AG04450 (cell line): ENCODE results near the gene SPHK1. TPM values are rescaled to one million over a fixed set of nuclear protein-coding genes. Genes with fewer than 3 reads are reported as not detected.

ENCODE experiments used
- CTCF ChIA-PET: fragments of 300-600, 350-600 bp; formaldehyde crosslinking; extraction: SDS; loops from one replicate; lab custom pipeline; 2022; ENCODE audit warnings: antibody characterized with exemption, inconsistent platforms; lab: Charles Lee
- POLR2A ChIA-PET: fragments of 350-600 bp; formaldehyde crosslinking; extraction: SDS; loops from one replicate; lab custom pipeline; 2021; ENCODE audit warnings: antibody characterized with exemption, inconsistent platforms; lab: Yijun Ruan, JAX
- DNase-seq: peaks from one replicate; pipeline ENCODE4 v3.0.0-alpha.2; 2011; ENCODE audit warnings: low read depth, low spot score
- H3K27ac ChIP-seq: one replicate; pipeline ENCODE4 v1.5.1; 2012; ENCODE audit warnings: low read depth, low read length, control low read depth
- H3K27me3 ChIP-seq: one replicate; pipeline ENCODE4 v1.6.0; 2012; ENCODE audit warnings: low read length; ENCODE audit not compliant: control insufficient read depth, insufficient read depth
- H3K4me3 ChIP-seq: 2 replicates; pipeline ENCODE4 v1.5.1; 2011; ENCODE audit warnings: mild to moderate bottlenecking, low read depth, low read length, control low read depth
- H3K9me3 ChIP-seq: 2 replicates; pipeline ENCODE4 v1.5.1; 2012; ENCODE audit warnings: low read length; ENCODE audit not compliant: control insufficient read depth, insufficient read depth
- CTCF ChIP-seq: IDR thresholded peaks from 2 replicates; pipeline ENCODE4 v1.5.1; 2011; ENCODE audit warnings: low read depth, low read length, control low read depth, inconsistent platforms
- polyA plus RNA-seq: library from polyadenylated mRNA; depleted of rRNA; stranded (reverse); fragments of >200 nt; gene quantifications from 2 replicates; pipeline ENCODE4 v1.2.3, GENCODE V29; 2011

The SPHK1 gene
- polyA plus RNA-seq, 1 experiment = 11.6 TPM

DNA sequence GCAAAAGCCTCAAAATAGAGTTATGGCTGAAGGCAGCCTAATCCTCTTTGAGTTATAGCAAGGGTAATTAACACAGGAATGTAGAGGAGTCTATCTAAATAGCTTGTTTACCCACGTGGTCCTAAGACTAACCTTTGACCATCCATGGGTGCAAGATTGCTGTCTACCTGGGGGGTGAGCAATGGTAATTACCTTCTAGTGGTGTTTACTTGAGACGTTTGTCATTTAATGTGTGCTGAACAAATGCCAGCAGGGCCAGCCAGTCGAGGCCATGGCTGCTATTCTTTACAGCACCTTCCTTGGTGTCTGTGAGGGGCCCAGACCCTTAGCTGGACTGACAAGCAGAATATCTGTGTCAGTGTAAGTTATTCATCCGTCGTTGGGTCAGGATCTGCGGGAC is 16.8 kb upstream of the SPHK1 start:
- Histone ChIP-seq H3K4me3 (no peak overlapping the region), H3K9me3 (no peaks in the 10 kb centered on the region), H3K27ac (no peak overlapping the region), H3K27me3 (no peaks in the 10 kb centered on the region)
- POLR2A ChIA-PET = no interaction called here
- no peak for TF ChIP-seq CTCF
- DNase-seq = no peak
- CTCF ChIA-PET = interaction anchor here (3.0 kb wide), 1 partner anchor 18 kb away, joined by 12 read pairs; the partner anchor contains the start of gene SPHK1

DNA sequence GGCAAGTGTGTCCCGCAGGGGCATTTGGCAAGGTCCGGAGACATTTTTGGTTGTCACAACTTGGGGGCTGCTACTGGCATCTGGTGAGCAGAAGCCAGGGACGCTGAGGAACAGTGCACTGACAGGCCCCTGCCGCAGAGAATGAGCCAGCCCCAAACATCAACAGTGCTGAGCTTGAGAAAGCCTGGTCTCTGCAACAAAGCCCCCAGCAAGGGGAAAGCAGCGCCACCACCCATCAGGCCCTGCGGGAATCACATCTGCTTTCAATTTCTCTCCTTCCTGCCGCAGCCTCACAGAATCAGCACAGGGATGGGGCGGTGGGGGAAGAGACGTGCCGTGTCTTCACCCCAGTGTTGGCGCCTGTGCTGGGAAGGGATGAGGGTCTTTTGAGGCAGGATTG is 15.9 kb upstream of the SPHK1 start:
- Histone ChIP-seq H3K27me3 (no peaks in the 10 kb centered on the region), H3K4me3 (no peak overlapping the region), H3K27ac (no peak overlapping the region), H3K9me3 (no peaks in the 10 kb centered on the region)
- ChIA-PET CTCF (no interaction called here), POLR2A (no interaction called here)
- TF ChIP-seq CTCF = no peak
- DNase-seq = no peak

- no peak for TF ChIP-seq CTCF
- no peak overlapping the region for H3K27ac ChIP-seq
- H3K27me3 ChIP-seq = no peaks in the 10 kb centered on the region
- H3K9me3 ChIP-seq = no peaks in the 10 kb centered on the region; the same call in 1 of the 2 replicates
- CTCF ChIA-PET = interaction anchor here (0.5 to 3.2 kb wide), 6 partner anchors 11 to 49 kb away, joined by 3 to 19 read pairs (median 4); partner anchors contain the start of gene SPHK1
- no peak overlapping the region for H3K4me3 ChIP-seq
- POLR2A ChIA-PET = interaction anchor here (1.4 to 2.5 kb wide), 2 partner anchors 8 to 16 kb away, joined by 10 to 25 read pairs; partner anchors contain the start of gene SPHK1
- no peak for DNase-seq
Measured at GRCh38 chr17:76369379-76369778, 15.0 kb upstream of the SPHK1 start.

DNA sequence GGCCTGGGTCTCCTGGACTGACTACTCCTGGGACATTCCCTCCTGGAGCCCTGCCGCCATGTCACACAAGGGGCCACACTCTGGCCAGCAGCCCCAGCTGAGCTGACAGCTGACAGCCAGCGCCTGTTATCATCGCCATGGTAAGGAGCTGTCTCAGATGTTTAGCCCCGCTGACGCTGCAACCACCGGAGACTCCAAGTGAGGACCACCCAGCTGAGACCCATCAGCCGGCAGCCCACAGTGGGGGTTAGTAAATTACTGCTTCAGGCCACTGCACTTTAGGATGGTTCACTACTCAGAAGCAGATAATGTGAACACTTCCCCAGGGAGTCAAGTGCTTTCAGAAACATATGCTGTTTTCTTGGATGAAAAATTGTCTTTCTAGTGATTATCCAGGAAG is 14.6 kb upstream of the SPHK1 start:
- ChIA-PET CTCF (interaction anchor here (0.5 to 3.2 kb wide), 19 partner anchors 8 to 111 kb away, joined by 3 to 20 read pairs (median 4); partner anchors contain the start of genes PRPSAP1 and SPHK1), POLR2A (interaction anchor here (0.7 to 2.5 kb wide), 4 partner anchors 8 to 17 kb away, joined by 3 to 25 read pairs (median 8); partner anchors contain the start of gene SPHK1)
- TF ChIP-seq CTCF = no peak
- Histone ChIP-seq H3K27me3 (no peaks in the 10 kb centered on the region), H3K27ac (peak overlapping the region; percentile 31), H3K9me3 (no peaks in the 10 kb centered on the region; the same call in 1 of the 2 replicates), H3K4me3 (no peak overlapping the region)
- DNase-seq = no peak

DNA sequence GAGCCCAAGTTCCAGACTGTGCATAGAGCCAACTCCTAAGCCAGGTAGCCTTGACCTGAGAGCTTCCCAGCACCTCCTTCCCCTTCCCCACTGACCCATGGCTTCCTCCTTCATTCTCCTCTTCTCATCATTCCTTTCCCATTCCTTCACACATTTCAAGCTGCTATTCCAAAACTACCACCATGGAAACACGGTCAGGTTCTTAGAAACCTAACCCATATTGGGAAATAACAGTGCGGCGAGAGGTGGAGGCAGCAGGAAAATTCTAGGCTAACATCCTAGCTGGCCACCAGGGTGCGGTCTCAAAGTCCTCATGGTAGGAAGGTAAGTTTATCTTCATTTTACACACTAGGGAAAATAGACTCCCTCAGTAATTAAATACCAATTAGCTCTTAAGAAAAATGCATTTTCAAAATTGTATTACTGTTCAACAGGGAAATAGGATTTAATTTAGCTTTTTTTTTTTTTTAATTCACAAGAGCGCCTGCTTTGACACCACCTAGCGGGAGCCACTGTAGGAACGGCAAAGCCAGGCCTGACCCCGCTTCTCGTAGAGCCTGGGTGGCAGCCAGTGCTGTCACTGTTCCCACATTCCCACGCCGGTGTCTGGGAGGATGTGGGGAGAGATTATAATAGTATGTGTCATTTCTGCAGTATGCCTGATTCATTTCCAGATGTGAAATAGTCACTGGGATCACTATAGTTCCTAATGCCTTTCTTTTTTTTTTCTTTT is 14.0 kb upstream of the SPHK1 start:
- POLR2A ChIA-PET = interaction anchor here (0.6 to 2.5 kb wide), 6 partner anchors 9 to 82 kb away, joined by 3 to 25 read pairs (median 6); partner anchors contain the start of genes PRPSAP1 and SPHK1

More for the DNA sequence above, 14.0 kb upstream of the SPHK1 start:
- Histone ChIP-seq H3K4me3 (no peak overlapping the region), H3K27me3 (no peaks in the 10 kb centered on the region), H3K27ac (peak overlapping the region; percentile 96), H3K9me3 (no peaks in the 10 kb centered on the region; the same call in 1 of the 2 replicates)
- DNase-seq = peak; percentile 80
- peak; percentile 72 for TF ChIP-seq CTCF
- CTCF ChIA-PET = interaction anchor here (0.6 to 3.2 kb wide), 22 partner anchors 8 to 115 kb away, joined by 3 to 20 read pairs (median 4); partner anchors contain the start of genes PRPSAP1 and SPHK1
